HG02763 (cell line): ENCODE data around the gene AKR7A3.
"Not testable (repeated sequence)": the region's sequence is repeated elsewhere in the genome, so short reads cannot be mapped to it uniquely, and the experiment has no call there.

Experiments
- ATAC-seq: cut with Tn5 transposase; IDR thresholded peaks from one replicate; pipeline ENCODE4 v1.9.1; 2021; ENCODE audit warnings: mild to moderate bottlenecking, moderate library complexity; ENCODE audit not compliant: unreplicated experiment

Gene AKR7A3

DNA sequence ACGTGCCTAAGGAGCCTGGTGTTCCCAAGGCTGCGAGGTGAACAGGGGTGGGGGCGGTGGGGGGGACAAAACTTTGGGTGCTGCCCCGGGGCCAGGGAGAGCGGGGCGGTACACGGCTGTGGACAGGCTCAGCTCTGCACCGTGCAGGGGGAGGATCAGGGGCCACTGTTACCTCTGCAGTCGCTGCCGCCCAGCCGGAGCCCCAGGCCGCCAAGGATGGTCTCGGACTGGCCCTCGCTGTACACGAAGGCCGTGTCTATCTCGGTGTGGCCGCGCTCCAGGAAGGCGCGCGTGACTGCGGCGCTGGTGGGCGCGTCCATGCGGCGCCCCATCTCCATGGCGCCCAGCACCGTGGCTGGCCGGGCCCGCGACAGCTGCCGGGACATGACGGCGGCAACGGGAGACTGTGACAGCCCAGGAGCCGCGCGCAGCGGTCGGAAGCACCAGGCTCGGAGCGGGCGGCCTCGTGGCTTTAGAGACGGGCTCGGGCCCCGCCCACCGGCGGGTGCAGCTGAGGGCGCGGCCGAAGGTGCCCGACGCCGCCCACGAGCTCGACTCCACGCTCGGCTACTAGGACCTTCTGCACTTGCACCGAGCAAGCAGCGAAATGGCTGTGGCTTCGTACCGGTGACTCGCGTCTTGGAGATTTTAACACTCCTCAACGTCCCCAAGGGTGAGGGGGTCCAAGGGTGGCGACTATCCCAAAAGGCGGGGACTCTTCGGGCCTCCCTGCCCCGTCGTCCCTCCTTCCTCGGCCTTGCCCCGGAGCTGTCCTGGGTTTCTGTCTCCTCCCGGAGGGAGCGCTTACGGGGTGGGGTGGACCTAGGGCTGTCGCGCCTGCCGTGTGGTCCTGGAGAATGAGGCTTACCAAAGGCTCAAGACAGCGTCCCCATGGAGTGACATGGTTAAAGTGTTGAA, at the start of gene AKR7A3:
Gene AKR7A3, minus strand, starts transcription at position 447 of the 918 bp plus-strand sequence. Its CDS starts 61 bp downstream, at position 386.
- not testable (repeated sequence) for ATAC-seq

DNA sequence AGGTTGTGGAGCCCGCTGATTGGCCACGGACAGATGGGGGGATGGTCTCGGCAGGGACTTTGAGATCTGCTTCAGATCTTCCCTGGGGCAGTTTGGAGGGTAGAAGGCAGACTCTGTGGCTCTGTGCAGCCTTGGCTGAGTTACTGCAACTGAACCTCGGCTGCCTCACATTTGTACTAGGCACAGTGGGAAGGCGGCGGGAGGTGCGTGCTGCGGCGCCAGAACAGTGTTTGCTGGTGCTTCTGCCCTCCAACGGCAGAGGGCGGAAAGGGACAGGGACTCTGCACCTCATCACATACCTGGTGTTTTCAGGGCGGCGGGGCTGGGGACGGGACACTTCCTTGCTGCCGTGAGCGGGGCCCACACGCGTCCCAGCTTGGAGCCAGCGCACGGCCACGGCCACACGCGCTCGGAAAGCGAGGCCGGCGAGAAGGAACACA, 49.8 kb upstream of the AKR7A3 start:
- ATAC-seq = no peak

DNA sequence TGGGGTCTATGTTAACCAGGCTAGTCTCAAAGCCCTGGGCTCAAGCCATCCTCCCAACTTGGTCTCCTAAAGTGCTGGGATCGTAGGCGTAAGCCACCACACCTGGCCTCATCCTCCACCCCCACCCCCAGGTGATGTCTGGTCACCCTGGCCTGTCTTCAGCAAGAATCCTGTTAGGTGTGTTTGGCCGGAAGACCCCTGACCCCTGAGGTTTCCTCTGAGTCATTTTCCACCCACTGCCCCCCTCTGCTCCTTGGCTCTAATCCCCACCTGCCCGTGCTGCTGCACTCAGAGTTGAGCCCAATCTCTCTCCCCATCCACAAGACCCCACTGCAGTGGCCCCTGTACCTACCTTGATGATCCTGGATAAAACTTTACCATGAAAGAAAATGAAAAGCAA, 48.7 kb upstream of the AKR7A3 start:
- ATAC-seq = no peak

DNA sequence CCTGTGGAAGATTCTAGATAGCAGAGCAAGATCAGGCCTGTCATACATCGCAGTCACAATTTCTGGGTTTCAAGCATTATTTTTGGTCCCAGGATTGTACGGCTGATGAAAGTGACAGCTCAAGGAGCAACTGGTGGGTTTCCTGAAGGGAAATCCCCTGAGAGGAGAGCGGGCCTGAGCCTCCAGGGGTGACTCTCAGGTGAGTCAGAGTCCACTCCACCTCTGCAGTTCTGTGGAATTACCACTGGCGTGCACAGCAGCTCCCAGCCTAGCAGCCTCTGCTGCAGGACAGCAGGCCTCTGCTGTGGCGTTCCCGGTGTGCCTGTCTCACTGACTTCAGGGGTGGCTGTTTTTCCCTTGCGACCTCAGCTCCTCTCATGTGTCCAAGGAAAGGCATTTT, 48.0 kb upstream of the AKR7A3 start:
- ATAC-seq = no peak

DNA sequence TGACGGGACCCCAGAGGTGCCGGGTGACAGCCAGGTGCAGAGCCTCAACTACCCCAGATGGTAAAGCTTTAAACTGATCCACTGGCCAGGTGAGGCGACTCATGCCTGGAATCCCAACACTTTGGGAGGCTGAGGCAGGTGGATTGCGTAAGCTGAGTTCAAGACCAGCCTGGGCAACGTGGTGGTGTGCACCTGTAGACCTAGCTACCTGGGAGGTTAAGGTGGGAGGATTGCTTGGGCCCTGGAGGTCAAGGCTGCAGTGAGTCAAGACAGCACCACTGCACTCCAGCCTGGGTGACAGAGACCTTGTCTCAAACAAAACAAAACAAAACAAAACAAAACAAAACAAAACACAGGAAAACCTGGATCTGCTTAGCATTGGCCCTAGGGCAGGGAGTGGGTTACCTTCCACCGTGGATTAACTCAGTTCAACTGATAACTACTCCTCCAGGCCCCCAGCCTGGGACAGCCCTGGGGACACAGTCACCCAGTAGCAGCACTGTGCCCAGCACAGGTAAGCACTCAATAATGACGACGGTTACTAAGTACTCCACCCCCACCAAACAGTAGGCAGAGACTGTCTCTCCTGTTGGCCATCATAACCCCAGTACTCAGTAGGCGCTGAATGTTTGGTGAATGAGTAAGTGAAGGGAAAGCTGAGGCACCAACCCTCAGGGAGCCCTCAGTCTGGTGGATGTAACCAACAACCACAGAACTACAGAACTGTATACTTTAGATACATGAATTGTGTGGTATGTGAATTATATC, 45.2 kb upstream of the AKR7A3 start:
- ATAC-seq = no peak

GRCh38 chr1:19332832-19333231, 44.3 kb upstream of the AKR7A3 start:
- ATAC-seq = no peak

GRCh38 chr1:19331262-19331878, 42.8 kb upstream of the AKR7A3 start:
- ATAC-seq = no peak

DNA sequence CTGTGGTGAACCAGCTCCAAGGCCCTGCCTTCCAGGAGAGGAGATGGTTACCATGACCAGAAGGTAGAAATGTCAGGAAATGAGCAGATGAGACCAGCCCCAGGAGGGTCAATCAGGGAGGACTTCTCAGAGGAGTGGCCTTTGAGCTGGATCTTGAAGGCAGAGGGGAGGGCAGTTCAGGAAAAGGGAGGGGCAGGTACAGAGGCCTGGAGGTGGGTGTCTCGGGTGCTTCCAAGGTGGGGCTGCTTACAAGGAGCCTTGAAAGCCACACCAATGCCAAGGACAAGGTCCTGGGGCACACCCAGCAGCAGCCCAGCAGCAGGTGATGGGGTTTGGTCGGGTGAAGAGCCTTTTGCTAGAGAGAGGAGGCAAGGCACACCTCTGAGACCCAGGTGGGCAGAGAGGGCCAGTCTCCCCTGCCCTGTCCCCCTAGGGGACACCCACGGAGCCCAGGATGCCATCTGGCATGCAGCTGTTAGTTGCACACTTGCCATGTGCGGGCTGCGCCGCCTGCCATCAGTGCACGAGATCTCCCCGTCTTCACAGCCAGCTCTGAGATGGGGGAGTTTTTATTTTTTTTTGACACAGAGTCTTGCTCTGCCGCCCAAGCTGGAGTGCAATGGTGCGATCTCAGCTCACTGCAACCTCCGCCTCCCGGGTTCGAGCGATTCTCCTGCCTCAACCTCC, 42.0 kb upstream of the AKR7A3 start:
- ATAC-seq = no peak

GRCh38 chr1:19329611-19330010, 41.0 kb upstream of the AKR7A3 start:
- ATAC-seq = no peak

GRCh38 chr1:19329188-19329587, 40.6 kb upstream of the AKR7A3 start:
- no peak for ATAC-seq

- ATAC-seq = no peak
Observed at GRCh38 chr1:19328486-19328885, 39.9 kb upstream of the AKR7A3 start.

DNA sequence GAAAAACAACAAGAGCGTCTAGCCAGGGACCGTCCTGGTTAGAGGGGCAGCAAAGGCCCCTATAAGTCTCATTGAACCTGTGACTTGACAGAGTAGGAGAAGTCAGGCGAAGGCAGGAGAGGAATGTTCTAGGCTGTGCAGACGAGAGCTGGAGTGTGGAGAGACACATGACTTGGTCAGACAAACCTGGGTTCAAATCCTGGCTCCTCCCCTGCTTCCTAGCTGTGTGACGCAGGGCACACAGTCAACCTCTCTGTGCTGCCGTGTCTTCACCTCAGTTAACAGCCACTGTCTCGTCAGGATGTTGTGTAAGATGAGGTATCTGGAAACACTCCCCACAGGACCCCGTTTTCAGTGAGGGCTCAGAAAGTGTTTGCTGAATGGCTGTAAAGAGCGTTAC, 39.2 kb upstream of the AKR7A3 start:
- ATAC-seq = no peak

GRCh38 chr1:19327301-19327700, 38.7 kb upstream of the AKR7A3 start:
- ATAC-seq = no peak

DNA sequence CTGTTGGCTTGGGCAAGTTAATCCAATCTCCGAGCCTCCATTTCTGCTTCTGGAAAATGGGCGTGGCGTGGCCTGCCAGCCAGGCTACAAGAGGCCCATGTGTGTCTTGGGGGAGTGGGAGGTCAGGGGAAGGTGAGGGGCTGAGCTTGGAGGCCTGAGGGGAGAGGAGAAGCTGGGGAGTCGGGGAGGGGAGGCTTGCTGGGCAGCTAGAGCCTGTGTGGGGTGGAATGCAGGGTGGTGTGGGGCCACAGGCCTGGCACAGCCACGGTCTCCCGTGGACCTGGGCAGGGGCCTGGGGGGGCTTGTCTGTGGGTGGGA, 38.1 kb upstream of the AKR7A3 start:
- no peak for ATAC-seq

DNA sequence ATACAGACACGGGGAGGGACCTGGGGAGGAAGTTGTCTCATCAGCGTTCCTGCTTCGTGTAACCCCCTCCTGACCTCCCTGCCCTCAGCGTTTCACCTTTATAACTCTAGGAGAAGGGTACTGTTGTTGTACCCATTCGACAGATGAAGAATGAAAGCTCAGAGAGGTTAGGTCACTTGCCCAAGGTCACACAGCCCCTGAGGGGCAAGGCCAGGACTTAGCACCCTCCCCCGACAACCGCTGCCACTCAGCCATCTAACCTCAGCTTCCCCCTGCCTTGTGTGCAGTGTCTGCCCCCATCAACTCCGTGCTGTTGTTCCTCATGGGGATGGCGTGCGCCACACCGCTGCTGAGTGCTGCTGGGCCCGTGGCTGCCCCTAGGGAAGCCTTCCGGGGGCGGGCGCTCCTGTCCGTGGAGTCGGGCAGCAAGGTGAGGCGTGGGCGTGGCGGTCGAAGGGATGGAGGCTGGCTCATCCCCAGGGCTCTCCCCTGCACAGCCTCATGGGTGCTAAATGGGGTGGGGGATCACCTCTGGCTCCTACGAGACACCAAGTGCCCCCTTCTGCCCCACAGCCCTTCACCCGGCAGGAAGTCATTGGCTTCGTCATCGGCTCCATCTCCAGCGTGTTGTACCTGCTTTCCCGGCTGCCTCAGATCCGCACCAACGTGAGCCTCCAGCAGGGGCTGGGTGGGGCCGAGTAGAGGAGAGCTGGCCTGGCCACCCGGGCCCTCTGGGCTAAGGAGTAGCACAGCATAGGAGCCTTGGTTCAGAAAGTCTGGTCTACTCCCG, 37.6 kb upstream of the AKR7A3 start:
- ATAC-seq = no peak

DNA sequence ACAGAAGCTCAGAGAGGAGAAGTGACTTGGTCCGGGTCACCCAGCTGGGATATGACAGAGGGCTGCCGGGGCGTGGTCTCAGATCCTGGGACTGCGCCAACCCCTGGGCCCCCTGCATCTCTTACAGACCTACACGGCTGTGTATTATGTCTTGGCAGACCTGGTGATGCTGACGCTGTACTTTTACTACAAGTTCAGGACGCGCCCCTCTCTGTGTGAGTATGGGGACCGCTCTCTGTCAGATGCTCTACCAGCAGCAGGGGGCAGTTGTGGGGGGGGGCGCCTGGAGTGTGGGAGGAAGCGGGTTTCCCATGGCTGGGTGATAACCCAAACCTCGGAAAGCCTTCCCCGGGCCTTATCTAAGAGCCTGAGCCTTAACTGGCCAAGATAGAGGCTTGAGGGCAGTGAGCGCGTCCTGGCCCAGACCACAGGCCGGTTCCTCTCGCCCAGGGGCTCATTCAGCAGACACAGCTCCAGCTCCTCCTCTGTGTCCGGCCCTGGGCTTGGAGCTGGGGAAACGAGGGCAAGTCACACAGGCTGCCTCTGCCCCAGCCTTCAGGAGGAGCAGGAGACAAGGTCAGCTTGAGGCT, 36.9 kb upstream of the AKR7A3 start:
- no peak for ATAC-seq

- no peak for ATAC-seq
Observed at GRCh38 chr1:19324665-19324990, 36.1 kb upstream of the AKR7A3 start.

- no peak for ATAC-seq
Observed at GRCh38 chr1:19323987-19324664, 35.6 kb upstream of the AKR7A3 start.

GRCh38 chr1:19322481-19322880, 33.9 kb upstream of the AKR7A3 start:
- no peak for ATAC-seq
